ENCODE data around the gene FAM53B. TPM values are rescaled to one million over a fixed set of nuclear protein-coding genes. Genes with fewer than 3 reads are reported as not detected.

Gene FAM53B
- total RNA-seq, 4 donors from 2014 or later, result 41.0 to 110 (median 50.0) TPM

DNA sequence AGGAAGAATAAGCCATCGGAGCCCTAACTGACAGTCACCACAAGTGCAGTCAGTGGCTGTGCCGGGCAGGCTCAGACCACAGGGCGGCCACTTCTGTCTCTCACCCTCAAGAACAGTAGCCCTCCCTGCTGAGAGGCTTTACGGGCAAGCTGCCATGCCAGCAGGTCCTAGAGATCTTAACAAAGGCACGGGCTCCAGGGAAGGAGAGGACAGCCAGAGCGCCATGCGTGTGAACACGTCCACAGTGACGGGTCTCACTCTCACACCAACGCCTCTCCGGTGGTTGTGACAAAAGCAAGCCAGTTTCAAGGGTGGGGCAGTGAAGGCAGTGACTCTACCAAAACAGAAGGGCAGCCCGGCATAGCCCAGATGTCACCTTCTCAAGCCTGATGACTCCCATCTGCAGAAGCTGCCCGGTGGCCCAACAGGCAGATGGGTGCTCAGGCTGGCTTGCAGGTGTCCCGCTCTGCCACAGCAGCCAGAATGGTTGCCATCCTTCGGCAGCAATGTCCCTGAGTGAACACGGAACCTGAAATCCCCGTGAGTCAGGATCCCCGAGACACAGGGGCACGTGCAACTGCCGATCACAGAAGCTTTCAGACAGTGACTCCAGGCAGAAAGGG, 102.0 kb downstream of the FAM53B start:
- no peaks in the 10 kb centered on the region for H3K36me3 ChIP-seq
- in situ Hi-C loops (cut with MboI; ENCODE audit: low pct_ligation_motif_present in 1 of 4, low pct_unique_long_range_greater_than_20kb in 1 of 4, low sequenced_read_pairs in 3 of 4) (loop anchor here in 2 of 4 donors (10.0 to 25.0 kb wide), 2 partner anchors 93 to 95 kb away; partner anchors contain the start of gene FAM53B (in 1 of the 2)), intact Hi-C loops (cut with DNase I; ENCODE audit: low total_unique reads) (loop anchor here (2.0 kb wide), 1 partner anchor 61 kb away; no protein-coding TSS in a partner anchor)
- H3K9me3 ChIP-seq, result no peaks in the 10 kb centered on the region
- H3K4me3 ChIP-seq, result no peak overlapping the region
- DNase-seq, result no peak
- H3K4me1 ChIP-seq, result peaks cover 20 to 46% (median 34%) of the 10 kb centered on the region in 4 donors
- 92% methylated on average over 19 of the region's 20 CpGs; no CpG with 5 or more reads in 1 of the 2 donors for WGBS, 2 donors (ENCODE audit: low coverage in 1 of 2)
- TF ChIP-seq POLR2AphosphoS5 (IDR thresholded peaks at IDR 0.05) (no peak), EP300 (IDR thresholded peaks at IDR 0.05; ENCODE audit: low read depth) (no peak), POLR2A (IDR thresholded peaks at IDR 0.05) (no peak)
- TF ChIP-seq, protein P1, sequence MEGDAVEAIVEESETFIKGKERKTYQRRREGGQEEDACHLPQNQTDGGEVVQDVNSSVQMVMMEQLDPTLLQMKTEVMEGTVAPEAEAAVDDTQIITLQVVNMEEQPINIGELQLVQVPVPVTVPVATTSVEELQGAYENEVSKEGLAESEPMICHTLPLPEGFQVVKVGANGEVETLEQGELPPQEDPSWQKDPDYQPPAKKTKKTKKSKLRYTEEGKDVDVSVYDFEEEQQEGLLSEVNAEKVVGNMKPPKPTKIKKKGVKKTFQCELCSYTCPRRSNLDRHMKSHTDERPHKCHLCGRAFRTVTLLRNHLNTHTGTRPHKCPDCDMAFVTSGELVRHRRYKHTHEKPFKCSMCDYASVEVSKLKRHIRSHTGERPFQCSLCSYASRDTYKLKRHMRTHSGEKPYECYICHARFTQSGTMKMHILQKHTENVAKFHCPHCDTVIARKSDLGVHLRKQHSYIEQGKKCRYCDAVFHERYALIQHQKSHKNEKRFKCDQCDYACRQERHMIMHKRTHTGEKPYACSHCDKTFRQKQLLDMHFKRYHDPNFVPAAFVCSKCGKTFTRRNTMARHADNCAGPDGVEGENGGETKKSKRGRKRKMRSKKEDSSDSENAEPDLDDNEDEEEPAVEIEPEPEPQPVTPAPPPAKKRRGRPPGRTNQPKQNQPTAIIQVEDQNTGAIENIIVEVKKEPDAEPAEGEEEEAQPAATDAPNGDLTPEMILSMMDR (IDR thresholded peaks at IDR 0.05), result no peak
- no peaks in the 10 kb centered on the region for H3K27me3 ChIP-seq
- peak overlapping the region; percentile 48 to 67 (median 62) for H3K27ac ChIP-seq

DNA sequence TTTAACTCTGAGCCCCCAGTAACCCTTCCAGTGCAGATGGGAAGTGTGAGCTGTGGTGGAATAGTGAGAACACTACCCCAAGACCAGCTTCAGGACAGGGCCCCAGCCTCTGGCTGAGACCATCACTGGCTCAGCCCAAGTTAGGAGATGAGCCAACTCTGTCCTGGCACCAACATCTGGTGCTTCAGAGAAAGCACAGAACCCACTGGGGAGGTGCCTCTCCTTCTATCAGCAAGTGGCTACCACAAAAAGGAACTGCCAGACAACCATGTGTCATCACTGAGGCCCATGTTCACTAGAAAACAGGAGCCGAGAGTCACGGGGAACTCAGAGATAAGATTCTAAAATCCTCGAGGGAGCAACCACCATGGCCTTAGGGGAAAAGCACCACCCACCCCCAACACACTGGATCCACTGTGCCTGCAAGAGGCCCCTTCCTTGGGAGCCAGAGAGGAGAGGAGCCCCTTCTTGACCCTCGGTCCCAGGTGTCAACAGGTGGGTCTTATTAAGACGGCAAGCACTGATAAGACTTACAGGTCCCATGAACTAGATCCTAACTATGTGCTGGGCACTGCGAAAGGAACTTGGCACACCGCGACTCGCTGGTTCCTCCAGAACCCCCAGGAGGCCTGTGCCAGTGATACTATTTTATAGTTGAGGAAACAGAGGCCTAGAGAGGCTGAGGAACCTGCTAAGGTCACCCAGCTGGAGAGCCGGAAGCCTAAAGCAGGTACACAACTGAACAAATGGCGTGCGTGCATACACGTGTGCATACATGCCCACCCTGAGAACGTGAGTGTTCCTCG, 102.7 kb downstream of the FAM53B start:
- in situ Hi-C loops (cut with MboI; ENCODE audit: low pct_ligation_motif_present in 1 of 4, low pct_unique_long_range_greater_than_20kb in 1 of 4, low sequenced_read_pairs in 3 of 4) (loop anchor here in 2 of 4 donors (10.0 to 25.0 kb wide), 2 partner anchors 93 to 96 kb away; partner anchors contain the start of gene FAM53B (in 1 of the 2)), intact Hi-C loops (cut with DNase I; ENCODE audit: low total_unique reads) (loop anchor here (2.0 kb wide), 1 partner anchor 61 kb away; no protein-coding TSS in a partner anchor)
- no peaks in the 10 kb centered on the region for H3K27me3 ChIP-seq
- H3K27ac ChIP-seq, result peak overlapping the region; percentile 48 to 67 (median 62)
- WGBS, 2 donors (ENCODE audit: low coverage in 1 of 2), result 73% methylated on average over 15 of the region's 15 CpGs; no CpG with 5 or more reads in 1 of the 2 donors
- H3K9me3 ChIP-seq, result no peaks in the 10 kb centered on the region
- H3K4me1 ChIP-seq, result peaks cover 13 to 40% (median 29%) of the 10 kb centered on the region in 4 donors
- no peak overlapping the region for H3K4me3 ChIP-seq
- no peaks in the 10 kb centered on the region for H3K36me3 ChIP-seq
- peak; percentile 38 for DNase-seq
- no peak for TF ChIP-seq EP300 (IDR thresholded peaks at IDR 0.05; ENCODE audit: low read depth)
- TF ChIP-seq POLR2A (IDR thresholded peaks at IDR 0.05), result no peak
- TF ChIP-seq POLR2AphosphoS5 (IDR thresholded peaks at IDR 0.05), result peak; percentile 24 to 53 (median 35)
- TF ChIP-seq, protein P1 (IDR thresholded peaks at IDR 0.05), result no peak

DNA sequence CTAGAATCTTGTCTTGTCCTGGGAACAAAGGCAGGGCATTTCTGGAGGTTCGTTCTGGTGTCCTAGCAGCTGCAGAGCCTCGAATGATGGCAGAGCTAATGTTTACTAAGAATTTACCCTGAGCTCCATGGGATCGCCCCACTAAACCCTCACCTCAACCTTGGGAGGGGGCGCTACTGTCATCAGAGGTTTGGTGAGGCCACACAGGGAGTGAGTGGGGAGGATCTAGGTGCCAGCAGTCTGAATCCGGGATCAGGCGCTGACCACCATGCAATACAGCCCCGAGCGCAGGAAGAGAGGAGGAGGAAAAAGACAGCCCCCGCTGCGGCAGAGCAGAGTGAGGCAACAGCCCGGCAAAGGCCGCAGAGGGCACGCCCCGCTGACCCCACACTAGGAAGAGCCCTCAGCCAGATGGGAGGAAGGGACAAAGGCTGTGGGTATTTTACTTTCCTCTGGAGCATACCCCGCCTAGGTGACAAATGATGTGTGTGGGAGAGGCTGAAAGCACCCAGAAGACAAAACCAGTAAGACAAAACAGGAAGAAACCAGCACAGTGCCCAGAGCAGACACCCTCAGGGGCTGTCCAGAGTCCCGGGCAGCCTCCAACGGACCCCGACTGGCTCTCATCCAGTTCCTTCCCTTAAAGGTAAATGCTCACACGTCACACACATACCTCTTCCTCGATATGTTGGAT, 103.5 kb downstream of the FAM53B start:
- 72% methylated on average over 20 of the region's 20 CpGs; no CpG with 5 or more reads in 1 of the 2 donors for WGBS, 2 donors (ENCODE audit: low coverage in 1 of 2)
- Histone ChIP-seq H3K27ac (peak overlapping the region; percentile 48 to 67 (median 62)), H3K36me3 (no peaks in the 10 kb centered on the region), H3K27me3 (no peaks in the 10 kb centered on the region), H3K4me1 (peaks cover 9 to 33% (median 24%) of the 10 kb centered on the region in 4 donors), H3K9me3 (no peaks in the 10 kb centered on the region), H3K4me3 (no peak overlapping the region)
- no peak for DNase-seq
- intact Hi-C loops (cut with DNase I; ENCODE audit: low total_unique reads) (no loop called here), in situ Hi-C loops (cut with MboI; ENCODE audit: low pct_ligation_motif_present in 1 of 4, low pct_unique_long_range_greater_than_20kb in 1 of 4, low sequenced_read_pairs in 3 of 4) (loop anchor here in 2 of 4 donors (10.0 to 25.0 kb wide), 2 partner anchors 94 to 97 kb away; partner anchors contain the start of gene FAM53B (in 1 of the 2))
- TF ChIP-seq, protein P1 (IDR thresholded peaks at IDR 0.05), result no peak
- TF ChIP-seq POLR2AphosphoS5 (IDR thresholded peaks at IDR 0.05) (no peak), POLR2A (IDR thresholded peaks at IDR 0.05) (no peak), EP300 (IDR thresholded peaks at IDR 0.05; ENCODE audit: low read depth) (no peak)
